Panc1 (cell line): ENCODE results near the gene AFF3. TPM values are rescaled to one million over a fixed set of nuclear protein-coding genes. Genes with fewer than 3 reads are reported as not detected.

Source experiments
- ATAC-seq: fragments of 200-7000 bp; cut with Tn5 transposase; 2 replicates; pipeline ENCODE4 v1.9.1; 2020; ENCODE audit warnings: mild to moderate bottlenecking, moderate library complexity
- BruUV-seq: library from RNA; stranded (reverse); fragments of 400-500 nt; replicated peaks from 2 replicates; lab custom pipeline; 2021; lab: Mats Ljungman, UMichigan
- CTCF ChIA-PET: fragments of 300-600 bp; sonication (Branson Sonifier 250); formaldehyde crosslinking; loops from one replicate; lab custom pipeline; 2022; ENCODE audit warnings: antibody characterized with exemption; lab: Charles Lee
- POLR2A ChIA-PET: fragments of 300-600 bp; sonication (Branson Sonifier 250); formaldehyde crosslinking; loops from one replicate; lab custom pipeline; 2022; ENCODE audit warnings: antibody characterized with exemption; lab: Charles Lee
- DNase-seq: peaks from one replicate; pipeline ENCODE4 v3.0.0-alpha.2; 2010; ENCODE audit warnings: low read depth, low spot score
- H3K27ac ChIP-seq: 2 replicates; pipeline ENCODE4 v1.5.1; 2011; ENCODE audit warnings: mild to moderate bottlenecking, low read length, inconsistent platforms
- H3K27me3 ChIP-seq: fragments of 200-500 bp; sonication (Bioruptor generic); 2 replicates; pipeline ENCODE4 v1.6.0; 2014; ENCODE audit warnings: low read length, inconsistent platforms; ENCODE audit not compliant: control insufficient read depth, insufficient read depth
- H3K36me3 ChIP-seq: fragments of 200-500 bp; sonication (Bioruptor generic); 2 replicates; pipeline ENCODE4 v1.5.1; 2014; ENCODE audit warnings: inconsistent platforms, mild to moderate bottlenecking, low read length, moderate library complexity; ENCODE audit not compliant: control insufficient read depth, insufficient read depth
- H3K4me1 ChIP-seq: 2 replicates; pipeline ENCODE4 v1.5.1; 2011; ENCODE audit warnings: inconsistent platforms, mild to moderate bottlenecking, low read length, moderate library complexity; ENCODE audit not compliant: control insufficient read depth, insufficient read depth
- H3K4me3 ChIP-seq, 2 experiments: 2 replicates each; pipeline ENCODE4 v1.5.1; 2011 to 2012; ENCODE audit warnings: low read depth in 2 of 2, low read length in 2 of 2, mild to moderate bottlenecking in 2 of 2, inconsistent platforms in 1 of 2, moderate library complexity in 1 of 2
- H3K9me3 ChIP-seq: fragments of 200-500 bp; sonication (Bioruptor generic); 2 replicates; pipeline ENCODE4 v1.5.1; 2014; ENCODE audit warnings: low read depth, mild to moderate bottlenecking, inconsistent platforms, low read length, moderate library complexity; ENCODE audit not compliant: control insufficient read depth, insufficient read depth
- POLR2AphosphoS5 ChIP-seq: IDR thresholded peaks from 2 replicates; pipeline ENCODE4 v1.6.1; 2012; ENCODE audit warnings: mild to moderate bottlenecking, low read depth, low read length, moderate library complexity
- SIN3A ChIP-seq: IDR thresholded peaks from 2 replicates; pipeline ENCODE4 v1.6.1; 2012; ENCODE audit warnings: low read depth, mild to moderate bottlenecking, low read length, moderate library complexity, borderline replicate concordance; ENCODE audit not compliant: insufficient read depth
- TCF7L2 ChIP-seq: IDR thresholded peaks from 2 replicates; pipeline ENCODE4 v1.6.1; 2011; ENCODE audit warnings: mild to moderate bottlenecking, low read depth, low read length, inconsistent platforms
- in situ Hi-C: cut with HindIII; loops from 2 replicates; pipeline ENCODE4 v1.10.0; 2016; ENCODE audit warnings: low sequenced_read_pairs, low pct_unique_long_range_greater_than_20kb
- intact Hi-C: fragments of 100-400 bp; cut with micrococcal nuclease; formaldehyde crosslinking; loops from one replicate; pipeline ENCODE4 v1.10.0; 2022; ENCODE audit not compliant: unreplicated experiment
- total RNA-seq: library from RNA; stranded (reverse); gene quantifications from one replicate; pipeline ENCODE4 v1.2.1, GENCODE V29; 2021; ENCODE audit not compliant: unreplicated experiment
- TF ChIP-seq, protein P1 (sequence below), 2 experiments: IDR thresholded peaks; 2 replicates each; pipeline ENCODE4 v1.6.1; 2011 to 2012; ENCODE audit warnings: low read depth in 2 of 2, control low read depth in 1 of 2, low read length in 1 of 2, mild to moderate bottlenecking in 1 of 2, moderate library complexity in 1 of 2; ENCODE audit not compliant: insufficient read depth in 1 of 2
- TF ChIP-seq, protein P2 (sequence below): fragments of 450-650 bp; IDR thresholded peaks from 2 replicates; pipeline ENCODE4 v1.5.1; 2017; ENCODE audit warnings: mild to moderate bottlenecking

AFF3 gene
- total RNA-seq, 1 experiment from 2014 or later: 2.2 TPM

- H3K27me3 ChIP-seq: no peaks in the 10 kb centered on the region
- H3K4me3 ChIP-seq: no peak overlapping the region
- no peak for ATAC-seq
- no peaks in the 10 kb centered on the region for H3K4me1 ChIP-seq
- no TSS peak for BruUV-seq
- in situ Hi-C loops (no loop called here), intact Hi-C loops (no loop called here)
- H3K27ac ChIP-seq: no peak overlapping the region
- TF ChIP-seq, protein P1, sequence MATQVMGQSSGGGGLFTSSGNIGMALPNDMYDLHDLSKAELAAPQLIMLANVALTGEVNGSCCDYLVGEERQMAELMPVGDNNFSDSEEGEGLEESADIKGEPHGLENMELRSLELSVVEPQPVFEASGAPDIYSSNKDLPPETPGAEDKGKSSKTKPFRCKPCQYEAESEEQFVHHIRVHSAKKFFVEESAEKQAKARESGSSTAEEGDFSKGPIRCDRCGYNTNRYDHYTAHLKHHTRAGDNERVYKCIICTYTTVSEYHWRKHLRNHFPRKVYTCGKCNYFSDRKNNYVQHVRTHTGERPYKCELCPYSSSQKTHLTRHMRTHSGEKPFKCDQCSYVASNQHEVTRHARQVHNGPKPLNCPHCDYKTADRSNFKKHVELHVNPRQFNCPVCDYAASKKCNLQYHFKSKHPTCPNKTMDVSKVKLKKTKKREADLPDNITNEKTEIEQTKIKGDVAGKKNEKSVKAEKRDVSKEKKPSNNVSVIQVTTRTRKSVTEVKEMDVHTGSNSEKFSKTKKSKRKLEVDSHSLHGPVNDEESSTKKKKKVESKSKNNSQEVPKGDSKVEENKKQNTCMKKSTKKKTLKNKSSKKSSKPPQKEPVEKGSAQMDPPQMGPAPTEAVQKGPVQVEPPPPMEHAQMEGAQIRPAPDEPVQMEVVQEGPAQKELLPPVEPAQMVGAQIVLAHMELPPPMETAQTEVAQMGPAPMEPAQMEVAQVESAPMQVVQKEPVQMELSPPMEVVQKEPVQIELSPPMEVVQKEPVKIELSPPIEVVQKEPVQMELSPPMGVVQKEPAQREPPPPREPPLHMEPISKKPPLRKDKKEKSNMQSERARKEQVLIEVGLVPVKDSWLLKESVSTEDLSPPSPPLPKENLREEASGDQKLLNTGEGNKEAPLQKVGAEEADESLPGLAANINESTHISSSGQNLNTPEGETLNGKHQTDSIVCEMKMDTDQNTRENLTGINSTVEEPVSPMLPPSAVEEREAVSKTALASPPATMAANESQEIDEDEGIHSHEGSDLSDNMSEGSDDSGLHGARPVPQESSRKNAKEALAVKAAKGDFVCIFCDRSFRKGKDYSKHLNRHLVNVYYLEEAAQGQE (IDR thresholded peaks at IDR 0.05; ENCODE audit: insufficient read depth in 1 of 2, low read depth in 2 of 2, low read length in 1 of 2): no peak
- TF ChIP-seq, protein P2, sequence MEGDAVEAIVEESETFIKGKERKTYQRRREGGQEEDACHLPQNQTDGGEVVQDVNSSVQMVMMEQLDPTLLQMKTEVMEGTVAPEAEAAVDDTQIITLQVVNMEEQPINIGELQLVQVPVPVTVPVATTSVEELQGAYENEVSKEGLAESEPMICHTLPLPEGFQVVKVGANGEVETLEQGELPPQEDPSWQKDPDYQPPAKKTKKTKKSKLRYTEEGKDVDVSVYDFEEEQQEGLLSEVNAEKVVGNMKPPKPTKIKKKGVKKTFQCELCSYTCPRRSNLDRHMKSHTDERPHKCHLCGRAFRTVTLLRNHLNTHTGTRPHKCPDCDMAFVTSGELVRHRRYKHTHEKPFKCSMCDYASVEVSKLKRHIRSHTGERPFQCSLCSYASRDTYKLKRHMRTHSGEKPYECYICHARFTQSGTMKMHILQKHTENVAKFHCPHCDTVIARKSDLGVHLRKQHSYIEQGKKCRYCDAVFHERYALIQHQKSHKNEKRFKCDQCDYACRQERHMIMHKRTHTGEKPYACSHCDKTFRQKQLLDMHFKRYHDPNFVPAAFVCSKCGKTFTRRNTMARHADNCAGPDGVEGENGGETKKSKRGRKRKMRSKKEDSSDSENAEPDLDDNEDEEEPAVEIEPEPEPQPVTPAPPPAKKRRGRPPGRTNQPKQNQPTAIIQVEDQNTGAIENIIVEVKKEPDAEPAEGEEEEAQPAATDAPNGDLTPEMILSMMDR: no peak
- TF ChIP-seq TCF7L2: no peak
- no peak for TF ChIP-seq SIN3A
- TF ChIP-seq POLR2AphosphoS5: no peak
- no peaks in the 10 kb centered on the region for H3K36me3 ChIP-seq
- POLR2A ChIA-PET: interaction anchor here (0.6 kb wide), 1 partner anchor 186 kb away, joined by 3 read pairs; no protein-coding TSS in a partner anchor
- H3K9me3 ChIP-seq: no peaks in the 10 kb centered on the region
- CTCF ChIA-PET: no interaction called here
- no peak for DNase-seq
Measured at GRCh38 chr2:99637159-99637697, 505.2 kb downstream of the AFF3 start.

GRCh38 chr2:99636144-99637034, 506.0 kb downstream of the AFF3 start:
- intact Hi-C loops (no loop called here), in situ Hi-C loops (no loop called here)
- DNase-seq (no peak), ATAC-seq (peak; percentile 63)
- POLR2A ChIA-PET: interaction anchor here (0.6 kb wide), 1 partner anchor 187 kb away, joined by 3 read pairs; no protein-coding TSS in a partner anchor
- CTCF ChIA-PET: no interaction called here
- no peaks in the 10 kb centered on the region for H3K9me3 ChIP-seq
- H3K27me3 ChIP-seq: no peaks in the 10 kb centered on the region
- TF ChIP-seq, protein P1 (IDR thresholded peaks at IDR 0.05; ENCODE audit: insufficient read depth in 1 of 2, low read depth in 2 of 2, low read length in 1 of 2): no peak
- no peak for TF ChIP-seq TCF7L2
- TF ChIP-seq, protein P2: no peak
- no peak for TF ChIP-seq SIN3A
- TF ChIP-seq POLR2AphosphoS5: no peak
- no TSS peak for BruUV-seq
- no peaks in the 10 kb centered on the region for H3K4me1 ChIP-seq
- H3K4me3 ChIP-seq: no peak overlapping the region
- H3K27ac ChIP-seq: no peak overlapping the region
- no peaks in the 10 kb centered on the region for H3K36me3 ChIP-seq
